LNCAP (cell line): ENCODE results near the gene MRPL36.

ENCODE experiments used
- TF ChIP-seq, protein P1 (sequence below): fragments of 450-650 bp; IDR thresholded peaks from 2 replicates; pipeline ENCODE4 v1.5.1; 2017; ENCODE audit warnings: mild to moderate bottlenecking

Gene MRPL36

DNA sequence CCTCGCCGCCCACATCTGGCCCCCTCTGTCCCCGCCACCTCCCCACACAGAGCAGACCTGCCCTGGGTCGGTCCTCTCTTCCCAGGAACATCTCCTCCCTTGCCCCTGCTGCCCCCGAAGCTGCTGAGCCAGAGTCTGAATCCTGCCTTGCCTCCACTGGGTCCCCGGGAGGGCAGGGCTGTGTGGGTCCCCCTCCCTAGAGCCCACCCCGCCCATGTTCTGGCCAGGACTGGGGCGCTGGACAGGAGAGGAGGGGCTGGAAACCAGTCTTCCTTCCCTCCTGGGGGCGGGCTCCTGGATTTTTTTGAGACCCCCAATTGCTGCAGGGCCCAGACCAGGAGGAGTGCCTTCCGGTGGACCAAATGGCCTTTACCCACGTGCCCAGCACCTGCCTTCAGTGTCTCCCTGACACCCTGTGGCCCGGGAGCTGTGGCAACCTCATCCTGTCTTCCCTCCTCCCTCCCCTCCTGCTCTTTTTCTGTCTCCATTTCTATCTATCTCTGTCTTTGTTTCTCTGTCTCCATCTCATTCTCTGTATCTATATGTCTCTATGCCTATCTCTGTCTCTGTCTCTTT is 12.1 kb downstream of the MRPL36 start:
- TF ChIP-seq, protein P1, sequence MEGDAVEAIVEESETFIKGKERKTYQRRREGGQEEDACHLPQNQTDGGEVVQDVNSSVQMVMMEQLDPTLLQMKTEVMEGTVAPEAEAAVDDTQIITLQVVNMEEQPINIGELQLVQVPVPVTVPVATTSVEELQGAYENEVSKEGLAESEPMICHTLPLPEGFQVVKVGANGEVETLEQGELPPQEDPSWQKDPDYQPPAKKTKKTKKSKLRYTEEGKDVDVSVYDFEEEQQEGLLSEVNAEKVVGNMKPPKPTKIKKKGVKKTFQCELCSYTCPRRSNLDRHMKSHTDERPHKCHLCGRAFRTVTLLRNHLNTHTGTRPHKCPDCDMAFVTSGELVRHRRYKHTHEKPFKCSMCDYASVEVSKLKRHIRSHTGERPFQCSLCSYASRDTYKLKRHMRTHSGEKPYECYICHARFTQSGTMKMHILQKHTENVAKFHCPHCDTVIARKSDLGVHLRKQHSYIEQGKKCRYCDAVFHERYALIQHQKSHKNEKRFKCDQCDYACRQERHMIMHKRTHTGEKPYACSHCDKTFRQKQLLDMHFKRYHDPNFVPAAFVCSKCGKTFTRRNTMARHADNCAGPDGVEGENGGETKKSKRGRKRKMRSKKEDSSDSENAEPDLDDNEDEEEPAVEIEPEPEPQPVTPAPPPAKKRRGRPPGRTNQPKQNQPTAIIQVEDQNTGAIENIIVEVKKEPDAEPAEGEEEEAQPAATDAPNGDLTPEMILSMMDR: no peak

DNA sequence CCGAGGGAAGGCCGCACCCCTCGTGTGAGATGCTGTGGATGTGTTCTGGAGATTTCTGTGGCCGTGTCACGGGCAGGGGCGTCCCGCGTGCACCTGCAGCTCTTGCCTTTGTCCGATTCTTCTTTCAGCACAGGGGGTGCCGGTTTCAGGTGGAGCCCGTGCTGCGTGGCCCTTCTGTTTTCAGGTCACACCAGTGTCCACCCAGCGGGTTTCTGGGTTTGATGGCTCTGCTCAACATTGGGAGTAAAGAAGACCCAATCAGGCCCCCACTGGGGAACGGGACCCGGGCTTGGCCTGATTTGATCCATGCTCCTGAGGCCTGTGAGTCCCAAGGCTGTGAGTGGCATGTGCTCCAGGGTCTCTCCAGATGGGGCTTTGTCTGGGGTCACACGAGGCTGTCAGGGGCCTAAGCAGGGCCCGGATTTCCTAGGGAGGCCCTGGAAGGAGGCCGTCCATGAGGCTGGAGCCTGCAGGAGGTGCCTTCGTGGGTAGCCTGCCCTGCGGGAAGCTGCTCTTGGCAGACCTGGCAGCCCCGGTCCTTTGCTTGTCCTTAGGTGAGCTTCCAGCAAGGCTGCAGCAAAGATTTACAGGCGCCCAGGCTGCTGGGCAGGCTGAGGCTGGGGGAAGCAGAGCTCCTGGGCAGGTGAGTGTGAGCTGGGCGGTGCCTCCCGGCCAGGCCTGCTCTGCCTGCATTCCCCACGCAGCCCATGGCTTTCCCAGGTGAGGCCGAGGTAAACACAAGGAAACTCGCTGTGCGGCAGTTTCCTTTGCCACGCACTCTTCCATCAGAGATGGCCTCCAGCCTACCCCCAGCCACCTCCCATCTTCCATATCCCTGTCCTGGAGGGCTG is 12.8 kb downstream of the MRPL36 start:
- TF ChIP-seq, protein P1: no peak

DNA sequence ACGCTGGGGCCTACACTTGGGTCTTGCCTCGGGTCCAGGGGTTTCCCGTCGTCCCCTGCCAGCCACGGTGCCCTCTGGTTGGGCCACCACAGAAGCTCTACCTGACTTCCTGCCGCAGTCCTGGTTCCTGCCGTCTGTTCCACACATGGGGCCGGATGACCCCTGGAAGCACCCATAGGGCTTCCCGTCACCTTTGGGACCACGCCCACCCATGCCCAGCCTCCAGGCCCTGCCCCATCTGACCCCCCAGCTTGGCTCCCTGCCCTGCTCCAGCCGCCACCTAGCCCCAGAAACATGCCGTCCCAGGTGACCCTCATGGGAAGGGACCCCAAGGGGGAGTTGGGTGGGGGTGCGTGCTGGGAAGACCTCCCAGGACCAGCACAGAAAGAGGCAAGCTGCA is 13.7 kb downstream of the MRPL36 start:
- TF ChIP-seq, protein P1: no peak

DNA sequence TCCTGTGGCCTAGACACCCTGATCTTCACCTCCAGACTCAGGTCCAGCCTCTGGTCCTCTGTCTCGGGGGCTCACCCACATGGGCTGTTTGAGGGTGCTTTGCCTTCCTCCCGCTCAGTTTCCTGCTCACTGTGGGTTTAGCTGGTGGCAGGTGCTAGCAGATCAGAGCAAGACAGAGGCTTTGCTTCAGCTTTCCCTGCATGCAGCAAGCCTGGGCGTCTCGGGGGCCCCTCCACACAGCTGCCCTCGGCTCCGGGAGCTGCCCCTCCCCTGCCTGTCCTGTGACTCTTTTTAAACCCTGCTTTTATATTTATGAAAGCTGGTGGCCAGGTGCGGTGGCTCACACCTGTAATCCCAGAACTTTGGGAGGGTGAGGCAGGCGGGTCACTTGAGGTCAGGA is 14.6 kb downstream of the MRPL36 start:
- TF ChIP-seq, protein P1: no peak

DNA sequence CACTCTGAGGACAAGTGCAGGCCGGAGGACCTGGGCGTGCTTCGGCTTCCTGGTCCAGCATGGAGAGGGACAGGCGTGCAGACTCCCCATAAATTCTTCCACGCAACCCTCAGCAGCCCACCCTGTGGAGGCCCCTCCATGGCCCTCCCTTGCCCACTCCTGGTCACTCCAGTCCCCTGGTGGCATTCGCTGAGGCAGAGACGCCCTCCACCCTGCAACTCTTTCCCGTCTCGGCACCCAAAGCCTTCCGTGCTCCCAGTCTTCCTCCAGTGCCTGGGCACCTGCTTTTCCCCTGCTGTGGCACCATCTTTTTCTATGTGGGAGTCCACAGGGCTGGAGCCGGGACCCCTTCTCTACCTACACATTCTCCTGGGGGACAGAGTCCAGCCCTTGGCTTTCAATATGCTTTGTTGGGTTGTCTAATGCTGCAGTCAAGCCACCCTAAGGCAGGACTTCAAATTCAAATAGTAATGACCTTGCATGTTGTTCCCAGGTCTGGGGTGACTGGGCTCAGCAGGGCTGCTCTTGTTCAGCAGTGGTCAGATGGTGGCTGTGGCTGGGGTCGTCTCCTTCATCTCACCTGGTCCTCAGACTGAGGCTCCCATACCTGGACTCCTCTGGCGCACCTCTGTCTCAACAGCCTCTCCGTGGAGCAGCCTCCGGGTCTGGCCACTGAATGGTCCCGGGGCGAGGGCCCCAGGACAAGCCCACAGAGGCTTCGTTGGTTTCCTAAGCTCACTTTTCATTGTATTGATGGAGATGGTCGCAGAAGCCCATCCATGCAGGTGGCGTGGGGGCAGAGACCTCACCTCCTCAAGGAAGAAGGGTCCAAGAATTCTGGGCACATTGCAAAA is 15.2 kb downstream of the MRPL36 start:
- TF ChIP-seq, protein P1: no peak

DNA sequence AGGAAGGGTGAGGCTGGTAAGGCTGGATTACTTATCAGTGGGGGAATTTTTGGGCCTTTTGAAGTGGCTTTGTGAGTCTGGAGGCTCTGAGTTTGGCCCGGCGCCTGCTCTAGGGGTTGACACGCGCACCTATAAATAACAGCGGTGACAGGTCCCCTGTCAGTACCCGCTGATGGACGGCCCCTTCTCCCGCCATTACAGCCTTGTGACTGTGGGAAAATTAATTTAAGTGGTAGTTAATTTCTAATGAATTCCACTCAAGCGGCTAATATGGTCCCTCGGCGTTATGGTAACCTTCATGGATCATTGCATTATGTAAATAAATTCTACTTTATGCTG is 16.5 kb downstream of the MRPL36 start:
- TF ChIP-seq, protein P1: no peak

DNA sequence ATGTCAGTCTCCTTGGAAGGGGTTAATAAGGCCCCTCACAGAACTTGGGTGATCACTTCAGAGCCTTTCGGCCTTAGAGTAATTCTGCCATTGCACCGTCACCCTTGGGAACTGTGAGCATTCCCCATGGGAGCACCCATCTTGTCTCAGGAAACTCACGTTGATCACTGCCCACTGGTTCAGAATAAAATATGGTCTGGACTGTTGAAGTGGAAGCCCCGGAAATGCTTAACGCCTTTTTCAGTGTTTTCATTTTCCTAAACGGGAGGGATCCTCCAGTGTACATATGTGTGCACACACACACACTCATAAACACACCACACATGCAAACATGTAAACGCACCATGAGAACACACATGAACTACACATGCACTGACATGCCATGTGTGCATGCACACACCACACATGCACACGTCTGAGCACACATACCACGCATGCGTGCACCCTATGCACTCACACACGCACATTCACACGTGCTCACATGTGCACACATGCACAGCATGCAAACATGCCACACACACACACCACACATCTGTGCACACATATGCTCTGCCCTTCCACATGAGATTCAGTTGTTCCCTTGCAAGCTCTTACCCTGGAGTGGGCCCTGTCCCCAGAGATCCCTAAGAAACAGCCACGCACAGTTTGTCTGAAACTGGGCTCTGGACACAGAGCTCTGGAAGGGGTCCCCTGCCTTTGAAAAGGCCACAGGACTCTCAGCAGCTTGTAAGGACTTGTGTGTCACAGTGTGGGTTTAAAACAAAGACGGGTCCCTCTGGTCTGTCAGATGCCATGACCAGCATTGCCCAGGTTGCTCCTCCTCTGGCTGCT is 17.0 kb downstream of the MRPL36 start:
- TF ChIP-seq, protein P1: no peak
